Measurements from ENCODE around the gene PIP4K2B.
A peak's percentile ranks its signal among the peaks of the same experiment; 100 is the strongest.
"Not testable (repeated sequence)": the region's sequence is repeated elsewhere in the genome, so short reads cannot be mapped to it uniquely, and the experiment has no call there.

Gene PIP4K2B

DNA sequence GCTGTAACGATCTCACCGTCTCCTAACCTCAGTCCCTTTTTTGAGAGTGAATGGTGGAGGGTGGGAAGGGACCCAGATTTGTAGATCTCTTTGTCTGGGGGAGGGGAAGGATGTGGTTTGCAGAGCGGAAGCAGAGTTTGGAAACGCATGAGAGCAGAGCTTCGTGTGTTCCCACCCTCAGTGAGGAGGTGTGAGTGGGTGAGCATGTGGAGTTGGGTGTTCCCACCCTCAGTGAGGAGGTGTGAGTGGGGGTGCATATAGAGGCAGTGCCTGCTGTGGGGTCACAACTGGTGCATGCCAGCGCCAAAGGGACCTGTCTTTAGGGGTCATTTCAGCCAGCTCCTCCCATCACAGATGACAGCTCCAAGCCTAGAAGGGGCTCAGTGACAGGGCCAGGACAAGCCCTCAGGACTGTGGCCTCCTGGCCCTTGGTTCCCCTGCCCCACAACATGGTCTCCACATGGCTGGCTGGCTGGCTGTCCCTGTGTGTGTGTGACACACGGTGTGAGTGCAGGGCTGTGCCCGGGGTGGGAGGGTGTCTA is 71.0 kb downstream of the PIP4K2B start:
- no peak for DNase-seq

- DNase-seq = no peak
These were observed 71.6 kb downstream of the PIP4K2B start for GRCh38 chr17:38727736-38728135.

DNA sequence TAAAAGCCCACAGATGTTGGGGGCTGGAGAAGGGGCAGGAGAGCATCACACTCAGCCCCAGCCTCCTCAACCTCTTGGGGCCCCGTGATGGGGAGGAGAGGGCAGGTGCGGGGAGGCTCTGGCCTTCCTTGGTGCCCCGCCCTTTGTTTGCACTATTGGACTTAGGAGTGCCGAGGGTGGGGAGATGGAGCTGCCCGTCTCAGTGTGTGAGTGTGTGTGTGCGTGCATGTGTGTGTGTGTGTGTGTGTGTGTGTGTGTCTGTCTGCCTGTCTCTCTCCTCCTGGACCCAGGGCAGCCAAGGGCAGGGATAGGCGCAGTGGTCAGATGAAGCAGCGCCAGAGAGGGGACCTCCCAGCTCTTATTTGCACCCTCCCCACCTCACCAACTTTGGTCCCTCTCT is 73.2 kb downstream of the PIP4K2B start:
- DNase-seq = not testable (repeated sequence)

DNA sequence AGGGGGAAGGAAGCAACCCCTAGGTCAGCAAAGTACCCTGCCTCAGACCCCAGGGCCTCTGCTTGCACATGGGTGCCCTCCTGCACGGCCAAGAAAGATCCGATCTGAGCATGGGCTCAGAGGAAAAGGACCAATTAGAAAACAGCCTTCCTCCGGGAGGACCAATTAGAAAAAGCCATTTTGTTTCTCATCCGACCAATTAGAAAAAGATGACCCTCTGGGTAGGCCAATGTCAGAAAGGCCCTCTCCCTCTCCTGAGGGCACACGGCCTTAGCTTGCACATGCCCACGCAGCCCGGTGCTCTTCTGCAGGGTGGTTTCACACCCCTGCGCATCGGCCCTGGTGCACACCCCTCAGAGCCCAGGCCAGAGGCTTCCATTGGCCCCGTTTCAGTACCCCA is 74.3 kb downstream of the PIP4K2B start:
- DNase-seq = no peak

DNA sequence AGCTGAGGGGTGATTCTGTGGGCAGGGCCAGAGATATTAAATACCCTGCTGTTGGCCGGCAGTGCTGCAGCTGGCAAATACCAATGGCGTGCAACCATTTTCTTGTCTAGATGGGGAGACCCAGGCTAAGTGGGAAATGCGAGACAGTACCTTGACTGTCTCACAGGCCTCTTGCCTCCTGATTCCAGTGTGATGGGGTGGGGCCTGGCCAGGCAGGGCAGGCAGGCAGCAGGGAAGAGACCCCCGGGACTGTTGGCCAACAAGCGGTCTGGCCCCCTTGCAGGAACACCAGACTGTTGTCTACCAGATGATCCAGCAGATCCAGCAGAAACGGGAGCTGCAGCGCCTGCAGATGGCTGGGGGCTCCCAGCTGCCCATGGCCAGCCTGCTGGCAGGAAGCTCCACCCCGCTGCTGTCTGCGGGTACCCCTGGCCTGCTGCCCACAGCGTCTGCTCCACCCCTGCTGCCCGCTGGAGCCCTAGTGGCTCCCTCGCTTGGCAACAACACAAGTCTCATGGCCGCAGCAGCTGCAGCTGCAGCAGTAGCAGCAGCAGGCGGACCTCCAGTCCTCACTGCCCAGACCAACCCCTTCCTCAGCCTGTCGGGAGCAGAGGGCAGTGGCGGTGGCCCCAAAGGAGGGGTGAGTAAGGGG is 74.9 kb downstream of the PIP4K2B start:
- DNase-seq = peak; percentile 85

DNA sequence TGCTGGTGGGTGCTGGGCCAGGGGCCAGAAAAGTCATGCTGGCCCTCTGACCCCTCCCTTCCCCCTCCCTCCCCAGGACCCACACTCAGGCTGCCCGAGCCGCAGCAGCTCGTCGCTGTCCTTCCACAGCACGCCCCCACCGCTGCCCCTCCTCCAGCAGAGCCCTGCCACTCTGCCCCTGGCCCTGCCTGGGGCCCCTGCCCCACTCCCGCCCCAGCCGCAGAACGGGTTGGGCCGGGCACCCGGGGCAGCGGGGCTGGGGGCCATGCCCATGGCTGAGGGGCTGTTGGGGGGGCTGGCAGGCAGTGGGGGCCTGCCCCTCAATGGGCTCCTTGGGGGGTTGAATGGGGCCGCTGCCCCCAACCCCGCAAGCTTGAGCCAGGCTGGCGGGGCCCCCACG is 77.6 kb downstream of the PIP4K2B start:
- DNase-seq = no peak

DNA sequence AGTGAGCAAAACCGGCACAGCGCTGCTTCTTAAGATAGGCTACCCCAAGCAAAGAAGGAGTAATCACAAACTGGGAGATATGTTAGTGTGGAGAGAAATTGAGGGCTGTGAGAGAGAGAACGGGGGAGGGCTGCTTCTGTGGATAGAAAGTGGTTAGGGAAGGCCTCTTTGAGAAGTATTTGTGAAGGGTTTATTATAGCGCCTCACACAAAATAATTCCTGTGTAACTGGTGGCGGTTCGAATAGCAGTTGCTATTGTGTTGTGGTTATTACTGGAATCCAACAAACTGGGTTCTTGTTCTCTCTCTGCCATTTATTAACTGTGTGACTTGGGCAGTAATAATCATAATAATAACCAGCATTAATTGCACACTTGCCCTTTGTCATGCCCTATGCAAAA is 78.4 kb downstream of the PIP4K2B start:
- DNase-seq = no peak

DNA sequence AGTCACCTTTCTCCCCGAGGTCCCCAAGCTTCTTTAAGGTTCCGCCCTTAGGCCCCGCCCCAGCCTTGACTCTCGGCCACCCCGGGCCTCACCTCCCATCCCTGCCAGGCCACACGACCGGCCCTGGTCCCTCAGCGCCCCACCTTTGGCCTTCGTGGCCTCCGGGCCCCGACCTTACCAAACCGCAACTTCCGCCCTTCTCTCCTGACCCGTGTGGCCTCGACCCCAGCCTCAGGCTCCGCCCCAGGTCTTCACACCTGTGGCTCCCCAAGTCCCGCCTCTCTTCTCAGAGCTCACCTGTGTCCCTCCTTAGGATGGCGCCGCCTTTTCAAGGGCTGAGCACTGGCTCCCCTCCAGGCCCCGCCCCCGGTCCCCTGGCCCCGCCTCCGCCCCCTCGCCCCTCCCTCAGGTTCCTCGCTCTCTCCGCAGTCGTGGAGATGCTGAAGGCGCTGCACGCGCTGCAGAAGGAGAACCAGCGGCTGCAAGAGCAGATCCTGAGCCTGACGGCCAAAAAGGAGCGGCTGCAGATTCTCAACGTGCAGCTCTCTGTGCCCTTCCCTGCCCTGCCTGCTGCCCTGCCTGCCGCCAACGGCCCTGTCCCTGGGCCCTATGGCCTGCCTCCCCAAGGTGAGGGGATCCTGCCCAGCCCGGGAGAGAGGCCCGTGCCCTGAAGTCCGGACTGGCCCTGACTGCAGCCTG is 79.3 kb downstream of the PIP4K2B start:
- no peak for DNase-seq

- no peak for DNase-seq
These were observed 79.9 kb downstream of the PIP4K2B start for GRCh38 chr17:38719289-38719942.

DNA sequence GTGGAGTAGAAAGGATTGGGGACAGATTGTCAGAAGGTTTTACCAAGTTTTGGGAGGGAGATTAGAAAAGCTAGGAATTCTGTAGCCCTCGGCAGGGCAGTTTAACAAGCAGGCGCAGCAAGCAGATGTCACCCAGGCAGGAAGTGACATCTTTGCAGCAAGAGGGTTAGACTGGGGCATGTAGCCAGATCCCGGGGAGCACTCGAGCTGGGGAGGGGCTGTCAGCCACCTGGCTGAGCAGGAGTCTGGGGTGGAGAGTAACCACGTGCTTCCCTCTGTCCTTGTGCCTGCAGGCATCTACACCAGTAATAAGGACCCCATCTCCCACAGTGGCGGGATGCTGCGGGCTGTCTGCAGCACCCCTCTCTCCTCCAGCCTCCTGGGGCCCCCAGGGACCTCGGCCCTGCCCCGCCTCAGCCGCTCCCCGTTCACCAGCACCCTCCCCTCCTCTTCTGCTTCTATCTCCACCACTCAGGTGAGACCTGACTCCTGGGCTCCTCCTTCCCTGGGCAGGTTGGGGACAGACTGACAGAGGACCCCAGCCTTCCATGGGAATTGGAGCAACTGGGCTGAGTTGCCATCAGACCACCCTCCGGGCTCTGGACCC is 82.1 kb downstream of the PIP4K2B start:
- DNase-seq = no peak

- DNase-seq = no peak
These were observed 82.9 kb downstream of the PIP4K2B start for GRCh38 chr17:38716368-38717005.
